ENCODE data around the gene COL2A1.

COL2A1 gene

DNA sequence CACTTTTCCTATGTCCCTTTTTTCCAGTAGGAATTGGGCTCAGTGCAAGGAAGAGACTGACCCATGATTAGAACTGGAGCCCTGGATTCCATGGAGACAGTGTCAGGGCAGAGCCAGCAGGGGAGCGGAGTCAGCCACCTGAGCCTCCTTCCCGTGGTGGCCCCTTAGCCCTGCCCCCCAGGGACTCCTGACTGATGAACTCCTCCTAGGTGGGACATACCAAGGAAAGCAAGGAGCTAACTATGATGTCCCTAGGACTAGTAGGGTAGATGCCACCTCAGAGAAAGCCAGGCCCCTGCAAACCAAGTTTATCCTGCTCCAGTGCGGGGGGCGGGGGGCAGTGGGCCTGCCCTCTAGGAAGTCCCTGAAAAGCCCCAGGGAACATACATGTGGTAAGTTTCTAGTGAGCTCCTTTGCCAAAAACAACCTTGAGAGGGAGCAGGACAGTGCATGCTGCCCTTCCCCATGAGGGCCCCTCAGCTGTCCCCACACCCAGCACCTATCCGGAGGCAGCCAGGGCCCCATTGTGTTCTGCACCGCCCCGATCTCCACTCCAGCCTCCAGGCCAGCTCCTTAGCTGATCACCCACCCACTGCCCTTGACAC, 6.2 kb upstream of the COL2A1 start:
- DNase-seq = no peak

DNA sequence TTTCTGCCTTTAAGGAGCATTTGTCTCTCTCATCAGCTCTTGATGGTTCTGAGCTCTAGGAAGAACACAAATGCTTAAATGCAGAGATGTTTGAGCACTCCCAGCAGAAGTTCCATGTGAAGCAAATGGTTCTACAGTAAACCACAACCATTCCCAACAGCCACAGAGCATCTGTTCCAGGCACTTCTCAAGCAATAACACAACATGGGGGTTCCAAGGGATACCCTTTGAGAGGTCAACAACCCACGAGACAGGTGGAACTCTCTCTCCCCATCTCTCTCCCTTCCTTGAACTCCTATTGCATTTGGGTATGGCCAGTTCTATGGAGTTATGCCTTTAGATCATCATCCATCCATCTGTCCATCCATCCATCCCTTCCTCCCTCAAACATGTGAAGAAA, 5.2 kb upstream of the COL2A1 start:
- no peak for DNase-seq

DNA sequence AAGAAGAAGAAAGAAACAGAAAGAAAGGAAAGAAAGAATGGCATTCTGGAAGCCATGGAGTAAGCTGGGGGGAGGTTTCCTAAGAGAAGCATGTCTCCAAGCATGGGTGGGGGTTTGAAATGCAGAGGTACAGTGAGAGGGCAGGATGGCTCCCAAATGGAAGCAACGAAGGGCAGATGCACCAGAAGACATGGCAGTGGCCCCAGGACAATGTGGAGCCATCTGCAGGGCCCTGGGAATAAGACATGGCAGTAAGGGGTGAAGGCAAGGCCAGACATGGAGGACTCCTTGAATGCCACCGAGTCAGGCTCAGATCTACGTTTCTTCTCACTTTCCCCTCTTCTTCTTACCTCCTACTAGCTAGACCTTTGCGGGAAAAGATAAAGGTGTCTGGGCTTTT, 4.7 kb upstream of the COL2A1 start:
- no peak for DNase-seq

DNA sequence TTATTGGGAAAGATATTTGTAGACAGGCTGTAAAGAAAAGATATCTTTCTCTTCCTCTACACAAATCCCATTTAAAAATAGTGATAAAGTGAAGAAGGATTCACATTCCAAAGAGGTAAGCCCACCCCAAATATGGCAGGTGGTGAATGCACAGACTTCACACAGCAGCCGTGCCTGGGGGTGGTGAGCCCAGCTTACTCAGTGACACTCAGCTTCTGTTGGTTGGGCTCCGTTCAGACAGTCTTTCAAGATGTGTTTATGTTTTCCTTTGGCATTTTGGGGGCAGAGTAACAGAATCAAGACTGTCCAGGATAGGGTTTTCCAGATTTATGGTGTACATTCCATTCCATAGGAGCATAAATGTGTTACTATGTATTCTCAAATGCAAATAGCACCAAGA, 4.1 kb upstream of the COL2A1 start:
- DNase-seq = no peak

DNA sequence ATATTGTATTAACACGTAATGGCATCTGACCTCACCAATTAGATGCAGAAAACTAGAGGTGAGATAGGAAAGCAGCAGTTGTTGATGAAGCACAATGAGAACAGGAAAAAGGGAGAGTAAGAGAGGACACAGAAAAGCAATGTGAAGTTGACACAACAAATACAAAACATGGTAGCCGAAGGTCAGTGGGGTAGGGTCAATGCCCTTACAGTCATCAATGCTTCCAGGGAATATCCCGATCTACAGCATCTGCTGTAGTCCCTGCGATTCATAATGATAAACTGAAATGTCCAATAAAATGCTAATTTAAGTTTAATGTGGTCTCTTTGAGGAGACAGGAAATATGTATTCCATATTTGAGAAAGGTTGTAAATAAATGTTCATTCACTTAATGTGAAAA, 2.9 kb upstream of the COL2A1 start:
- no peak for DNase-seq

DNA sequence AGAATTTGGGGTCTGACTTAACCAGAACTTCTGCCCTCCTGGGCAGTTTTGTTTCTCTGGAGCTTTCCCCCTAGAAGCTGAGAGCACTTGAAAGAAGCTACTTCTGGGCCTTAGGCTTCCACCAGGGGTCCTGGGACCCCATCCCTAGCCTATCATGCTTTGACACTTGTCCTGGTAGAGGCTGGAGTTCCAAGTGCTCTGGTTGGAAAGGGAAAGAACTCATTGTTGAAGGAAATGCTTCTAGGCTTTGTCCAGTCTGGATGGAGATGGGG, 1.4 kb upstream of the COL2A1 start:
- DNase-seq = no peak

DNA sequence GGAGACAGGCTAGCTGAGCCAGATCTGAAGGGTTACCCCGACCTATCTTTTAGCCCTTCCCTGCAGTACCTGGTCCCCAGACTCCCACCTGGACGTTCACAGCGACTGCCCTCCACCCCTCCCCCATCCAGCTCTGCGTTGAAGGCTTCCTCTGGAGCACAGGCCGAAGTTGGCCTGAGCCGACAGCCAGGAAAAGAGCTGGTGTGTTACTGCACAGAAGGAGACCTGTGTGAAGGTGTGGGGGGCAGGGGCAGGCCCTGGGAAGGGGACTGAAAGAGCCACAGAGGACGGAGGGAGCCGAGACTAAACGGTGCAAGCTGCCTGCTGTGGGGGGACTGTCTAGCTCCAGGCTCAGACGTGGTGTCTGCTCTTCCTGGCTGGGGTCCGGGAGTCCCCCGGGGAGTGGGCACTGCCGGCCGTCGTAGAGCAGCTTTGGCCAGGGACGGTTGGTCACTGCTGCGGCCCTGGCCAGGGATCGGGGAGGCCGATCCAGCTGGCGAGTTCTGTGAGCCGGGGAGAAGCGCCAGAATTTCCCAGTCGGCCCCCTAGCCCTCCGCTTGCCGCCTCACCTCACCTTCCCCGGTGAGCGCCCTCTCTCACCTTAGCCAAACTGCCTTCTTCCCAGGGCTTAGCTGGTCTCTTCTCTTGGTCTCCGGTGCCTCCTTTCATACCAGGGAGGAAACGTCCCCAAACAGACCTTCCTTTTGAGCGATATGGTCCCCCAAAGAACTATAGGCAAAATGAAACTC, 899 bp upstream of the COL2A1 start:
- DNase-seq = no peak

DNA sequence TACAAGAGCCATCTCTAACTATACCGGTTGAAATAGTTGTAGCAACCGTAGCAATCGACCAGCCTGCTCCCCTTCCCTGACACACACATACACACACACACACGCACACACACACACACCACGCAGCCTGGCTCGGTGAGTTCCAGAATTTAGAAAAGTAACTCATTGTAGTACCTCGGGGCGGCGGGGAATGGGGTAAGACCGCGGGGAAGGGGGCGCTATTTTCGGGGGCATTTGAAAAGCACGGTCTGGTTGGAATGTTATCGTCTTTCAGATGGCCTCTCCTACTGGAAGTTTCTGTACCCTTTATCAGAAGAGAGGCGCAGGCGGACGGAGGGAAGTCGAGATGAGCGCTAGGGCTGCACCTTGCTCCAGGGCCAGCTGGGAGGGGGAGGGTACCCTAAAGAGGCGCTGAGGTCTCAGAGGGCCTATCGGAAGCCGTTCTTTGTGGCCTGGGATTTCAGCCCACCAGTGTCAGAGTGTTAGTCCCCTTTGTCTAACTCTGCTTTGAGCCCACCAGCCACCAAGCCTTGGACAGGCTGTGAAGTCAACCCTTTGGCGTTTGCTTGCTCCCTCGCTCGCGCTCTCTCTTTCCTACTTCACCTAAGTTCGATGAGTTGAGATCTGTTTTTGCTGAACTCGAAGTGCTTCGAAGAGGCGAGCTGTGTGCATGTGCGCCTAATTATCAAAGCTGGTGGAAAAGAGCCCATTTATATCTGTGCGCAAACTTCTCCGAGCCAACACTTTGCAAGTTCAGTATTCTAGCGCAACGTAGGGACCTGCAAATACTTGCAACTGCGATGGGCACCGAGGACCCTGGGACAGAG, 837 bp downstream of the COL2A1 start:
- no peak for DNase-seq

DNA sequence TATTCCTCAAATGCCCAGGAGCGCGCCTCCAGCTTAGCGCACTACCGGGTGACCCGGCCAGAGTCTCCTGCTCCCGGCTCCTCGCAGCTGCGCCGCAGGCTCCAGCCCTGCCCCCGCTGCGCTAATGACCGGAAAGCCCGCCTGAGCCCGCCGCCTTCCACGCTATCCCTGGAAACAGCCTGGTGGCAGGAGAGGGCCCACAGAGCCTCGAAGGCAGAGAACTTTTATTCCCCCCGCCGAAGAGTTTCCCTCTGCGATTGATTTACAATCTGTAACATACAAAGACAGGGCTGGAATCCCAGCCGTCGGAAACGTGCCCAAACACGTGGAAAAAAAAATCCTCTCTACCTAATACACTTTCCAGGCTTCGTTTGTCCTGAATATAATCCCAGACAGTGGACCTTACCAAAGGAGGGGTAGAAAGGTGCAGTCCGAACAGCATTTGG, 1.5 kb downstream of the COL2A1 start:
- no peak for DNase-seq

DNA sequence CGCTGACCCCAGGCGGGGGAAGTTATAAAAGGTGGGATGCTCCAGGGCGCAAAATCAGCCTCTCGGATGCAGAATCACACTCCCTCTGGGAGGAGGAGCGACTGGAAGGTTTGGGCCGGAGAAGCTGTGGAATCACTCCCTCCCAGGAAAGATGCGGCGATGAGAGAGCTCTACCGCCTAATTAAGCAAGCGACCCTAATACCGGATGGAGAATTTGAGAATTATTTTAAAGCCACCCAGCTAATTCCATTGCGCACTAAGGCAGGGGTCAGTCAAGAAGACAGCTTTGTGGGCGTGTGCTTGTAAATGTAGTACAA, 1.9 kb downstream of the COL2A1 start:
- DNase-seq = no peak

DNA sequence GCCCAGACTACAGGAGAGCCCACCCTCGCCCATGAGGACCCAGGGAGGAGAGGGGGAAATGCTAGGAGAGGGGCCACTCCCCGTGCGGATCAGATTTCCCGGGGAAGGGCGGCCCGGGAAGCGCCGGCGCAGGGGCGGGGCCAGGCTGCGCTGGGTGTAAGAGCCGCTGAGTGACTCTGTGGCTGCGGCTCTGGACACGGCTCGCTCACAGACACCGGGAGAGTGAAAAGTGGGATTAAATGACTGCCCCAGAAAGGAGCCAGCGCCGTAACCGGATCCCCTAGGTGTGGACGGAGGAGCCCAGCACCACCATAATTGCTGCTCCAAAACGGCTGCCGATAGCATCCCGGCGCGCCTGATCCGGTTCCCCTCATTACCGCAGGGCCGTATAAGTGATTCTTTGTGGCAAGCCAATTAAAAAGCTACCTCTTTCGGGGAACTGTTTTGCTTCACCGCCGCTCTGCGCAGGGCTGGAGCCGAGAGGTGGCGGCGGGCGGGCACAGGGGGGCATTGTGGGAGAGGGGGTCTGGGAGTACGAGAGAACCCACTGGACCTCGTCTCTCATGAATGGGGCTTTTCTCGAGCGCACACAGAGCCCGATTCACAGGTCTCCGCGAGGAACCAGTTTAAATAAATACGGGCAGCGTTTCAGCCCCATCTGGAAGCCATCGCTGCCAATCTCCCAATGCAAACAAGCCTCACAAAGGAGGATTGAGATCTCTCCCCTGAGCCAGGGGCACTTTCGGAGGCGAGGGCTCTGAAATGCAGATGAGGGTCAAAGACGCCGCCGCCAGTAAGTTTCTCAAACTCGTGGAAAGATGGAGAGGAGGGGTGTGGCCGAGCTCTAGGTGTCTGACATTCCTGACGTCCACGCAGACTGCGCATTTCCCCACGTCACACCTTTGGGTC, 2.5 kb downstream of the COL2A1 start:
- DNase-seq = no peak

DNA sequence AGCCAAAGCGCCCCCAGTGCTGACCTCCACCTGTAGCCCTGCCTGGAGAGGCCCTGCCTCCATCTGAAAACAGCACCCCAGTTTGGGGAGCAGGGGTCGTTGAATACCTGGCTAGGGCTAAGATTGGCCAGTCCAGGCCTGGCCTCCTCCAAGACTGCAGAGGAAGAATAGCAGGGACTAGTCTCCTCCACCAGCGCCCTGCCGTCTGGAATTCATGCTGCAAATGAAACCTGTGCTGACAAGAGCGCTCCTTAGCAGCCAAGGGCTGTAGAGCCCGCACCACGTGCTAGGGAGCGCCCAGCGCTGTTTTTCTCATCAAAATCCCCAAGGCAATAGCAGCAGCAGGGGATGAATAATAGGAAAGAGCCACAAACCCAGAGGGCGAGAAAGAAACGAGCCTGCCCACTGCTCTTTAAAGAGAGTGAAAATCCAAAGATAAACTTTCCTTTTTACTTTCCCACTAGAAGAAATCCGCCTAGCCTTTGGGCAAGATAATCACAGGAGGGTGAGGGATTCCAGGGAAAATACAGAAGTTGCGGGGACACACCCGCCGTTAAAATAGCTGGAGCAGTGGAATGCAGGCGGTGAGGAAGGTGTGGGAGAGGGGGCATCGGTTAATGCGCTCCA, 3.3 kb downstream of the COL2A1 start:
- no peak for DNase-seq

DNA sequence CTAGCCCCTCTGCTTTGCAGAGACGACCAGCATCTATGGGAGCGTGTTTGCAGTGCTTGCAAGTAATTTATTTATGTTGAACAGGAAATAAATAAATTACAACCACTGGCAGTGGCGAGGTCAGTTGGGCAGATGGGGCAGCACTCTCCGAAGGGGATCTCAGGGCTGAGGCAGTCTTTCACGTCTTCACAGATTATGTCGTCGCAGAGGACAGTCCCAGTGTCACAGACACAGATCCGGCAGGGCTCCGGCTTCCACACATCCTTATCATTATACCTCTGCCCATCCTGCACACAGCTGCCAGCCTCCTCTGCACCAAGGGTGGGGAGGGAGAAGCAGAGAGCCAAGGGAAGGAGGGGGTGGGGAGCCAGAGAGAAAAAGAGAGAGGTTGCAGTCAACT, 4.5 kb downstream of the COL2A1 start:
- no peak for DNase-seq

DNA sequence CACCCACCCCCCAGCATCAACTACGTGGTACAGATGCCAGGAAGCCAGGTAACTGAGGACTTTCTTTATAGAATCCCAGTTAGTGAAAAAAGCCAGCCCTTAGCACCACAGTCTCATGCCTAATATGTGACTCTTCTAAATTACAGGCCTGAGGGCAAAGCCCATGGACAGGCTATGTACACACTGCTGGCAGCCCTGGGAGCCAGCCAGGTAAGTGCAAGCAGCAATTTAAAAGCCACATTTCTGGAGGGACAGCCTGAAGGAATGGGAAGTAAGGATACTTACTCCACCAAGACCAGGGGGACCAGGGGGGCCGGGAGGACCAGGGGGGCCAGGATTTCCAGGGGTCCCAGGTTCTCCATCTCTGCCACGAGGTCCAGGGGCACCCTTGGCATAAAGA, 7.0 kb downstream of the COL2A1 start:
- DNase-seq = no peak

DNA sequence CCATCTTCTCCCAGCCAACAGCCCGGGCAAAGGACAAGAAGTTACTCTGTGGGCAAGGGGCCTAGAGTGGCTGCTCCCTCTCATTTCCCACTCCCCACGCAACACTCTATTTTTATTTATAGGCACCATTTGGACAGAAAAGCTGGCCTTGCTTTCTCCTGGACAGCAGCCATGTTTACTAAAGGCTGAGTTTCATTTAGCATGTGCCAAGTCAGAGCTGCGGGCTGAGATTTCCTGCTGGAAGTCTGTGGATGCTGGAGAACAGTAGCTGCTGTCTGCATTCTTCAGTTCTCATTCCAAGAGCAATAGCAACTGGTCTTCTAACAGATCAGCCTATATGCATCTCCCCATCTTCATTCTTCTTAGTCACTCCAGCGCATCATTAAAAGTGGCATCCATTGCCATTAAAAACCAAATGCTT, 8.3 kb downstream of the COL2A1 start:
- peak in 1 of 2 donors; percentile 10 for DNase-seq

DNA sequence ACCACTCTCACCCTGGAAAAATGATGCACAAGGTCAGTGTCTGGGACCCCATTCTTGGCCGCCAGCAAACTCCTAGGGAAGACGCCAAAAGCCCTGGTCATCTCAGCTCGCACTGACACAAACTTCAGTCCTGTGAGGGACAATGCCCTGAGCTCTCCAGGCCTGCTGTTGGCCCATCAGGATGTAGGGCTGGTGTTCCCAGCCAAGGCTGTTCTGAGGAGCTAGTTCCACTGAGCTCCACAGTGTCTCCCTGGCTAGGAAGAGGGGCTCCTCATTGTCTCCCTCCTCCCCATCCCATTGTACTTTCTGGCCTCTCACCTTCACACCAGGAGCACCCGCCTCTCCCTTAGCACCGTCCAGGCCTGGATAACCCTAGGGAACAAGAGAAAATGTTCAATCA, 10.8 kb downstream of the COL2A1 start:
- no peak for DNase-seq

DNA sequence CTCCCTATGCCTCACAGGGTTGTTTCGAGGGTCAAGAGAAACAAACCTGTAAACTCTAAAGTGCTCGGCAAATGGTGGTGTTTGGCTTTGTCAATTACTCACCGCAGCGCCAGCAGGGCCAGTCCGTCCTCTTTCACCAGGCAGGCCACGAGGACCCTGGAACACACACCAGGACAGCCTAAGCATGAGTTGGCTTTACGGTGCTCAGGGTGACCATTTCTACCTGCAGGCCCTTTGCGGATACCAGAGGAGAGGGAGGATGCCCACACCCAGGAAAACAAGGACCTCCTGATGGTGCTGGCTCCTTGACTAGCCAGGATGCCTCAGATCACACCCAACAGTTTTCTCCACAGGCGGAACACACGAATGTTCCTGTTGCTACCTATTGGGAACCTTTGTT, 11.5 kb downstream of the COL2A1 start:
- no peak for DNase-seq

DNA sequence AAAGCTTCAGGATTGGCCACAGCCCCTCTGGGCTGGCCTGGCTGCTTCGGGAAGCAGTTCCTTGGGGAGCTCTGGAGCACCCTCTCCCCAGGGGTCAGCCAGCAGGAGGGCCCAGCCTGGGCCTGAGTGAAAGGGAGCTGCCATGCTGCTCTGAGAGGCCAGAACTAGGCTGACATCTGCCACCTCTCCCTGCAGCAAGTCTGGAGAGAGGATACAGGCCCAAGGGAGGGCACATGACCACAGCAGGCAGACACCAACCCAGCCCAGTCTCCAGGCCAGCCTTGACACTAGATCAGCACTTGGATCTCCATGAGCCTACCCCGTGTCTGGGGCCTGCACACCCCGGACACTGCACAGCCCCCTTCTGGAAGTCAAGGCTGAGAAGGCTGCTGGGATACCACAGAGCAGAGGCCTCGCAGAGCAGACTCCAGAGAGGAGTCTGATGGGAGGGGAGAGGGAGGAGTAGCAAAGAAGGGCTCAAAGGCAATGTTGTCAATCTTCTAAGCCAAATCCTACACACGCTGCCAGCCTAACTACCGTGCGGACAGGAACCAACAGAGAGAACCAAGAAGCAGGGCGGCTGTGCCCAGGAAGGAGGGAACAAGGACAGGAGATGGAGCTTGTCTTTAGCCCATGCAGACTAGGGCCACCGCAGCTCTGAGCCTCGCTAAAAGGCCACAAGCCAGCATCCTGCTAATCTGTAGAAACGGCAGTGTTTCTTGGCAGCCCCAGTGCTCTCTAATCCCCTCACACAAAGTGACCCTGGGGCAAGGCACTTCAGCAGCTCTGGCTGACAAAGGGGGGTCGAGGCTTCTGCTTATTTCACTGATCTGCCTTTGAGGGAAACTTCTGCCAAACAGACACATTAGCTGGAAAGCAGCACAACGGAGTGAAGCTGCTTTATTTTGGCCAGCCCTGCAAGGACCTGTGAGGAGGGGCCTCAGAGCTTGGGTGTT, 12.9 kb downstream of the COL2A1 start:
- no peak for DNase-seq

DNA sequence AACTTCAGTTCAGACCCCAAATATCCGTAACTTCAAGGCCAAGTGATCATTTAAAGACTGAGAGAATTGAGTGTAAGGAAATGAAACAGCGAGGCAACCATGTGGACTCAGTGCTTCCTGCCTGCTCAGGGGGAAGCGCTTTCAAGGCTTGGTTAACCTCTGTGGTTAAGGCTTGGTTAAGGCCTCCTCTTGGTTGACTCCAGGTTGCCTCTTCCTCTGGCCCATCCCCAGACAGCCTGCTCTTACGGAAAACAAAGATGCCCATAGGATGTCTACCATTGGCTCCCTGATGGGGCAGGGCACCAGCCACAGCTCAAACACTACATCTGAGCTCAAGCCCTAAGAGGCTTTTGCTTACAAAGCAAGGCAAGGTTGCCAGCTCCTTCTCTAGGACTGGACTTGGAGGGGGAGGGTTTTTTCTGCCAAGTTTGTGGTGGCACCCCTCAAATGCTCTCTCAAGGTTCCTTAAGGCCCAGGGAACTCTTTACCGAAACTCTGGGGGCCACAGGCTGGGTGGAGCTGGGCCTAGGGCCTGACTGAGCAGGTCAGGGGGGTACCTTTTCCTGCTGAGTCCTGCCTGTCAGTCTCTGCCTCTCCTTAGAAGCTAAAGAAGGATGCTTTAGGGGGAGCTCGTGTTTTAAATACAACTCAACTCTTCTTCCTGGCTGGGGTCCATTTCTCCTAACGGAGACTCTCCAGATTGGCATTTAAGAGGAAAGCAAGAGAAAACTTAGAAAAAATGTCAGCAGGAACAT, 13.7 kb downstream of the COL2A1 start:
- no peak for DNase-seq

DNA sequence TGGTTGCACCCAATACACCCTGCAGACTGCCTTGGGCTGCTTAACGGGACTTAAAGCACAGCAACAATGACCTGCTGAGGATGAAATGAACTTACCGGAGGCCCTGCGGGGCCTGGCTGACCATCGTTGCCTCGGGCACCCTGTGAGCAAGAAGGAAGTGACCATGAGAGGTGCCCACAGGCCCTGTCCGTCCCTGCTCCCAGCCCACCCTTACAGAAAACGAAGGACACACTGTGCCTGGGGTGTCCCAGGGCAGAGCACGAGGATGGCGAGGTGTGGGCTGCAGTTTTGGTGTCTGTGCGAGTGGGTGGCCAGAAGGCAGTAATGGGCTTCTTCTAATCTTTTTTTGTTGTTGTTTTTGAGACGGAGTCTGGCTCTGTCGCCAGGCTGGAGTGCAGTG, 14.6 kb downstream of the COL2A1 start:
- DNase-seq = no peak

DNA sequence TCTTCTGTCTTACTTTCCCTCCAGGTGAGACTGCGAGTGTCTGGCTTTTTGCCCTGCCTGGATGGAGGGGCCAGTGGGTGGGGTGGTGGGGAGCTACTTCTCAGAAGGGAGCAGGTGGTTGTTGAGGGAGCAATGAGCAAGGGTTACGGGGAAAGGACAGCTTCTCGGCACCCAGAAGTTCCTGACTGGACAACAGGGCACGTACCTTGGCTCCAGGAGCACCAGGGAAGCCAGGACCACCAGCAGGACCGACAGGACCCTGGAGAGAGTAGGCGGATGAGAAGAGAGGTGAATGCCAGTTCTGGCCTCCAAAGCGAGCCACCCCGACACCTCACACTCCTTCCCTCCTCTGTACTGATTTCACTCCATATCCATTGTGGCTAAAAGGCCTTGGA, 15.3 kb downstream of the COL2A1 start:
- no peak for DNase-seq
